Breast epithelium (tissue), 3 donors: ENCODE measurements around the gene SHMT2.

Experiments used
- CTCF ChIP-seq, 3 donors: fragments of 450-650 bp; IDR thresholded peaks; one replicate each; pipeline ENCODE4 v1.5.1; 2016 to 2017; ENCODE audit warnings: antibody characterized with exemption in 3 of 3, mild to moderate bottlenecking in 3 of 3, moderate library complexity in 3 of 3
- POLR2A ChIP-seq: fragments of 450-650 bp; IDR thresholded peaks from one replicate; pipeline ENCODE4 v1.6.1; 2016; ENCODE audit warnings: antibody characterized with exemption, mild to moderate bottlenecking, moderate library complexity
- POLR2AphosphoS5 ChIP-seq, 3 donors: sonication (generic); formaldehyde crosslinking; IDR thresholded peaks; one replicate each; pipeline ENCODE4 v1.6.1; 2017; ENCODE audit warnings: antibody characterized with exemption in 3 of 3

- TF ChIP-seq POLR2A (no peak), CTCF (IDR thresholded peaks at IDR 0.05) (no peak), POLR2AphosphoS5 (IDR thresholded peaks at IDR 0.05) (no peak)
Measured at GRCh38 chr12:57239587-57240065, 10.1 kb downstream of the SHMT2 start.
